K562 (cell line): Measurements from ENCODE around the gene FOXP3. TPM values are rescaled to one million over a fixed set of nuclear protein-coding genes. Genes with fewer than 3 reads are reported as not detected.

ENCODE experiments used
- CREB1 ChIP-seq, 2 experiments: sonication (generic) in 1 of 2; formaldehyde crosslinking in 1 of 2; IDR thresholded peaks; 2 replicates each; pipeline versions ENCODE4 v1.6.1 to v1.8.0; 2012 to 2022; ENCODE audit warnings: inconsistent platforms in 1 of 2, mild to moderate bottlenecking in 1 of 2, missing genetic modification reagents in 1 of 2, moderate library complexity in 1 of 2
- DEAF1 ChIP-seq: fragments of 450-650 bp; formaldehyde crosslinking; IDR thresholded peaks from 2 replicates; pipeline ENCODE4 v1.4.0; 2020; ENCODE audit warnings: mild to moderate bottlenecking, moderate library complexity
- ELF2 ChIP-seq: fragments of 250-450 bp; sonication (Bioruptor Pico); IDR thresholded peaks from 2 replicates; pipeline ENCODE4 v1.5.0; 2021; ENCODE audit warnings: mild to moderate bottlenecking
- FOXA3 ChIP-seq, 2 experiments: fragments of 450-650 bp in 1 of 2; sonication (generic) in 1 of 2; formaldehyde crosslinking; IDR thresholded peaks in 1 of 2; conservative IDR thresholded peaks in 1 of 2; 2 replicates each; pipeline versions ENCODE4 v1.4.0 to v1.8.0; 2020 to 2022; ENCODE audit warnings: mild to moderate bottlenecking in 2 of 2, missing genetic modification reagents in 1 of 2
- HLTF ChIP-seq: fragments of 450-650 bp; IDR thresholded peaks from 2 replicates; pipeline ENCODE4 v1.6.1; 2016
- KLF16 ChIP-seq: IDR thresholded peaks from 2 replicates; pipeline ENCODE4 v1.6.1; 2016; ENCODE audit warnings: antibody characterized with exemption
- MEF2D ChIP-seq: conservative IDR thresholded peaks from 2 replicates; pipeline ENCODE4 v1.6.1; 2016; ENCODE audit warnings: low read depth, missing genetic modification characterization, missing compliant biosample characterization
- MTA3 ChIP-seq: fragments of 450-650 bp; formaldehyde crosslinking; IDR thresholded peaks from 2 replicates; pipeline ENCODE4 v1.6.1; 2017; ENCODE audit warnings: mild to moderate bottlenecking, borderline replicate concordance
- NCOR1 ChIP-seq: fragments of 450-650 bp; IDR thresholded peaks from 2 replicates; pipeline ENCODE4 v1.6.1; 2016; ENCODE audit warnings: mild to moderate bottlenecking, moderate library complexity
- NR2C2 ChIP-seq, 2 experiments: fragments of 200-800 bp in 1 of 2; sonication (Bioruptor generic) in 1 of 2; sonication (generic) in 1 of 2; formaldehyde crosslinking in 1 of 2; IDR thresholded peaks; 2 replicates each; pipeline versions ENCODE4 v1.6.1 to v1.8.0; 2016 to 2022; ENCODE audit warnings: mild to moderate bottlenecking in 1 of 2, missing compliant biosample characterization in 1 of 2, missing genetic modification characterization in 1 of 2, missing genetic modification reagents in 1 of 2
- POLR2AphosphoS5 ChIP-seq: IDR thresholded peaks from 2 replicates; pipeline ENCODE4 v1.6.1; 2011; ENCODE audit warnings: mild to moderate bottlenecking, low read depth, low read length, moderate library complexity; ENCODE audit not compliant: control insufficient read depth, insufficient read depth
- SP1 ChIP-seq: sonication (generic); formaldehyde crosslinking; IDR thresholded peaks from 2 replicates; pipeline ENCODE4 v1.8.1; 2022; ENCODE audit warnings: mild to moderate bottlenecking, missing genetic modification reagents
- ZFP36 ChIP-seq: fragments of 150-350 bp; IDR thresholded peaks from 2 replicates; pipeline ENCODE4 v1.6.1; 2018; ENCODE audit warnings: low read length, low read depth; ENCODE audit not compliant: partially characterized antibody
- ZNF121 ChIP-seq: sonication (generic); formaldehyde crosslinking; conservative IDR thresholded peaks from 2 replicates; pipeline ENCODE4 v1.8.0; 2022; ENCODE audit warnings: missing genetic modification reagents
- ZNF324 ChIP-seq: fragments of 250-450 bp; sonication (Bioruptor Pico); IDR thresholded peaks from 2 replicates; pipeline ENCODE4 v1.4.0; 2020; ENCODE audit warnings: mild to moderate bottlenecking
- ZNF77 ChIP-seq: fragments of 250-450 bp; sonication (Bioruptor Pico); IDR thresholded peaks from 2 replicates; pipeline ENCODE4 v1.5.0; 2020
- ZNF778 ChIP-seq: fragments of 450-650 bp; formaldehyde crosslinking; IDR thresholded peaks from 2 replicates; pipeline ENCODE4 v1.4.0; 2020; ENCODE audit warnings: mild to moderate bottlenecking, moderate library complexity
- ZNF780A ChIP-seq: fragments of 250-450 bp; sonication (Bioruptor Pico); IDR thresholded peaks from 2 replicates; pipeline ENCODE4 v1.5.0; 2021; ENCODE audit warnings: mild to moderate bottlenecking
- polyA plus RNA-seq, 8 experiments: library from polyadenylated mRNA; depleted of rRNA in 4 of 8; stranded (reverse) in 5 of 8; unstranded in 3 of 8; fragments of >200 nt; fragmentation: Nextera tagmentation in 2 of 8; fragmentation: Illumina TruSeq in 1 of 8; extraction: Ambion mirVana in 2 of 8; extraction: Trizol in 1 of 8; gene quantifications; 2 replicates each; pipeline versions ENCODE4 v1.2.1 to v1.2.3, GENCODE V29; 2011 to 2014; ENCODE audit warnings: inconsistent platforms in 1 of 8, missing spikeins in 1 of 8
- total RNA-seq, 7 experiments: library from RNA; depleted of rRNA in 6 of 7; stranded (reverse); fragments of >200 nt in 6 of 7; fragmentation: Illumina TruSeq in 2 of 7; extraction: Trizol in 2 of 7; gene quantifications; 2 replicates each; pipeline versions ENCODE4 v1.2.1 to v1.2.3, GENCODE V29; 2011 to 2021; ENCODE audit warnings: low replicate concordance in 1 of 7
- TF ChIP-seq, protein P1 (sequence below), 2 experiments: fragments of 450-650 bp; formaldehyde crosslinking in 1 of 2; IDR thresholded peaks; 2 replicates each; pipeline versions ENCODE4 v1.4.0 to v1.6.1; 2014 to 2020; ENCODE audit warnings: mild to moderate bottlenecking in 2 of 2, borderline replicate concordance in 1 of 2, low read depth in 1 of 2

The FOXP3 gene
- total and polyA plus RNA-seq, 9 of the 15 experiments (the other 6 are each of a cell fraction or from before 2014, with no cell fraction given): 0.04 to 0.24 (median 0.07) TPM; not detected in 4

GRCh38 chrX:49291615-49292337, 27.3 kb upstream of the FOXP3 start (continued):
- TF ChIP-seq CREB1 (IDR thresholded peaks at IDR 0.05) (no peak), CREB1 (CRISPR knock-in tag; IDR thresholded peaks at IDR 0.05) (no peak), SP1 (CRISPR knock-in tag) (peak; percentile 48; the same call in 1 of the 2 replicates), FOXA3 (CRISPR knock-in tag; conservative IDR thresholded peaks at IDR 0.05 in 1 of 2, IDR thresholded peaks at IDR 0.05 in 1 of 2) (no peak), NCOR1 (no peak), MTA3 (peak; percentile 56; the same call in 1 of the 2 replicates), KLF16 (0 out of 2 replicates have a peak, but pooled peaks have one; percentile 18), ZNF121 (CRISPR knock-in tag) (no peak), POLR2AphosphoS5 (no peak), MEF2D (no peak), ZNF77 (CRISPR knock-in tag) (no peak), ZFP36 (no peak), ZNF780A (no peak), DEAF1 (CRISPR knock-in tag) (peak; percentile 54; the same call in 1 of the 2 replicates), ZNF778 (CRISPR knock-in tag) (no peak), HLTF (no peak), NR2C2 (CRISPR knock-in tag; IDR thresholded peaks at IDR 0.05) (no peak), NR2C2 (tag; IDR thresholded peaks at IDR 0.05) (no peak), ZNF324 (CRISPR knock-in tag) (no peak), ELF2 (CRISPR knock-in tag) (no peak)
- TF ChIP-seq, protein P1, sequence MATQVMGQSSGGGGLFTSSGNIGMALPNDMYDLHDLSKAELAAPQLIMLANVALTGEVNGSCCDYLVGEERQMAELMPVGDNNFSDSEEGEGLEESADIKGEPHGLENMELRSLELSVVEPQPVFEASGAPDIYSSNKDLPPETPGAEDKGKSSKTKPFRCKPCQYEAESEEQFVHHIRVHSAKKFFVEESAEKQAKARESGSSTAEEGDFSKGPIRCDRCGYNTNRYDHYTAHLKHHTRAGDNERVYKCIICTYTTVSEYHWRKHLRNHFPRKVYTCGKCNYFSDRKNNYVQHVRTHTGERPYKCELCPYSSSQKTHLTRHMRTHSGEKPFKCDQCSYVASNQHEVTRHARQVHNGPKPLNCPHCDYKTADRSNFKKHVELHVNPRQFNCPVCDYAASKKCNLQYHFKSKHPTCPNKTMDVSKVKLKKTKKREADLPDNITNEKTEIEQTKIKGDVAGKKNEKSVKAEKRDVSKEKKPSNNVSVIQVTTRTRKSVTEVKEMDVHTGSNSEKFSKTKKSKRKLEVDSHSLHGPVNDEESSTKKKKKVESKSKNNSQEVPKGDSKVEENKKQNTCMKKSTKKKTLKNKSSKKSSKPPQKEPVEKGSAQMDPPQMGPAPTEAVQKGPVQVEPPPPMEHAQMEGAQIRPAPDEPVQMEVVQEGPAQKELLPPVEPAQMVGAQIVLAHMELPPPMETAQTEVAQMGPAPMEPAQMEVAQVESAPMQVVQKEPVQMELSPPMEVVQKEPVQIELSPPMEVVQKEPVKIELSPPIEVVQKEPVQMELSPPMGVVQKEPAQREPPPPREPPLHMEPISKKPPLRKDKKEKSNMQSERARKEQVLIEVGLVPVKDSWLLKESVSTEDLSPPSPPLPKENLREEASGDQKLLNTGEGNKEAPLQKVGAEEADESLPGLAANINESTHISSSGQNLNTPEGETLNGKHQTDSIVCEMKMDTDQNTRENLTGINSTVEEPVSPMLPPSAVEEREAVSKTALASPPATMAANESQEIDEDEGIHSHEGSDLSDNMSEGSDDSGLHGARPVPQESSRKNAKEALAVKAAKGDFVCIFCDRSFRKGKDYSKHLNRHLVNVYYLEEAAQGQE (IDR thresholded peaks at IDR 0.05; ENCODE audit: borderline replicate concordance): peak; percentile 83; the same call in 1 of the 2 replicates
- TF ChIP-seq, protein P1 (CRISPR knock-in tag; IDR thresholded peaks at IDR 0.05; ENCODE audit: low read depth): no peak
